Stimulated activated naive CD4-positive, alpha-beta T cell treated with Interleukin-2 at 50 U/mL for 16 hours (primary cell): ENCODE data around the gene BMPER.

Source experiments
- DNase-seq: peaks from one replicate; lab custom pipeline; 2025; lab: John Stamatoyannopoulos, UW

Gene BMPER

GRCh38 chr7:33888166-33888565, 17.2 kb upstream of the BMPER start:
- no peak for DNase-seq

- no peak for DNase-seq
These were observed 12.4 kb upstream of the BMPER start for GRCh38 chr7:33892945-33893344.

- no peak for DNase-seq
These were observed 12.0 kb upstream of the BMPER start for GRCh38 chr7:33893377-33893776.

- DNase-seq = peak; percentile 50
These were observed 10.1 kb upstream of the BMPER start for GRCh38 chr7:33895025-33895804.

- no peak for DNase-seq
These were observed 4.8 kb upstream of the BMPER start for GRCh38 chr7:33900501-33900900.

- DNase-seq = no peak
These were observed 4.1 kb upstream of the BMPER start for GRCh38 chr7:33901199-33901598.

GRCh38 chr7:33901847-33902246, 3.5 kb upstream of the BMPER start:
- no peak for DNase-seq

GRCh38 chr7:33902746-33903145, 2.6 kb upstream of the BMPER start:
- DNase-seq = no peak

GRCh38 chr7:33903791-33904680, 1.3 kb upstream of the BMPER start:
- DNase-seq = no peak

GRCh38 chr7:33904681-33905388, 504 bp upstream of the BMPER start:
- no peak for DNase-seq

GRCh38 chr7:33906697-33907096, 1.4 kb downstream of the BMPER start:
- DNase-seq = no peak

GRCh38 chr7:33907625-33908024, 2.3 kb downstream of the BMPER start:
- no peak for DNase-seq

GRCh38 chr7:33909318-33909717, 4.0 kb downstream of the BMPER start:
- no peak for DNase-seq

- DNase-seq = no peak
These were observed 4.4 kb downstream of the BMPER start for GRCh38 chr7:33909755-33910154.

GRCh38 chr7:33910756-33911155, 5.4 kb downstream of the BMPER start:
- no peak for DNase-seq

GRCh38 chr7:33916357-33917081, 11.2 kb downstream of the BMPER start:
- DNase-seq = no peak

- no peak for DNase-seq
These were observed 12.3 kb downstream of the BMPER start for GRCh38 chr7:33917661-33918060.

- DNase-seq = no peak
These were observed 13.3 kb downstream of the BMPER start for GRCh38 chr7:33918438-33919143.

GRCh38 chr7:33919449-33919848, 14.1 kb downstream of the BMPER start:
- DNase-seq = no peak

- no peak for DNase-seq
These were observed 16.0 kb downstream of the BMPER start for GRCh38 chr7:33921216-33921938.

- no peak for DNase-seq
These were observed 17.5 kb downstream of the BMPER start for GRCh38 chr7:33922820-33923219.
